ENCODE results near the gene STXBP2.

The STXBP2 gene

GRCh38 chr19:7625763-7626372, 11.0 kb upstream of the STXBP2 start:
- no peak overlapping the region for H3K4me3 ChIP-seq (replicated peaks in 1 of 2; ENCODE audit: low read depth in 2 of 2, low read length in 2 of 2)
- TF ChIP-seq CTCF (IDR thresholded peaks at IDR 0.05; ENCODE audit: low read depth, low read length) = no peak
- DNase-seq (ENCODE audit: low read depth in 2 of 2) = no peak

GRCh38 chr19:7627166-7627565, 9.7 kb upstream of the STXBP2 start:
- no peak for TF ChIP-seq CTCF (IDR thresholded peaks at IDR 0.05; ENCODE audit: low read depth, low read length)
- no peak overlapping the region for H3K4me3 ChIP-seq (replicated peaks in 1 of 2; ENCODE audit: low read depth in 2 of 2, low read length in 2 of 2)
- DNase-seq (ENCODE audit: low read depth in 2 of 2) = no peak

GRCh38 chr19:7628589-7629311, 8.2 kb upstream of the STXBP2 start:
- peak overlapping the region; percentile 68 to 100 for H3K4me3 ChIP-seq (replicated peaks in 1 of 2; ENCODE audit: low read depth in 2 of 2, low read length in 2 of 2)
- TF ChIP-seq CTCF (IDR thresholded peaks at IDR 0.05; ENCODE audit: low read depth, low read length) = no peak
- DNase-seq (ENCODE audit: low read depth in 2 of 2) = no peak

GRCh38 chr19:7629347-7630054, 7.4 kb upstream of the STXBP2 start, which contains the start of the genes PET100 and XAB2:
PET100 (plus strand) TSS chr19:7629793; CDS start chr19:7629834, 41 bp downstream.
XAB2 (minus strand) TSS chr19:7629545; CDS start chr19:7629527, 18 bp downstream.
- peak within 1 kb of the TSS; percentile 76 to 100 for H3K4me3 ChIP-seq (replicated peaks in 1 of 2; ENCODE audit: low read depth in 2 of 2, low read length in 2 of 2)
- DNase-seq (ENCODE audit: low read depth in 2 of 2) = peak; percentile 99
- no peak for TF ChIP-seq CTCF (IDR thresholded peaks at IDR 0.05; ENCODE audit: low read depth, low read length)

- DNase-seq (ENCODE audit: low read depth in 2 of 2) = no peak
- no peak overlapping the region for H3K4me3 ChIP-seq (replicated peaks in 1 of 2; ENCODE audit: low read depth in 2 of 2, low read length in 2 of 2)
- TF ChIP-seq CTCF (IDR thresholded peaks at IDR 0.05; ENCODE audit: low read depth, low read length) = no peak
Observed at GRCh38 chr19:7631577-7631976, 5.3 kb upstream of the STXBP2 start.

GRCh38 chr19:7632340-7633203, 4.3 kb upstream of the STXBP2 start:
- no peak for DNase-seq (ENCODE audit: low read depth in 2 of 2)
- H3K4me3 ChIP-seq (replicated peaks in 1 of 2; ENCODE audit: low read depth in 2 of 2, low read length in 2 of 2) = no peak overlapping the region
- TF ChIP-seq CTCF (IDR thresholded peaks at IDR 0.05; ENCODE audit: low read depth, low read length) = no peak
